Endothelial cell (in vitro differentiated cells): ENCODE data around the gene GPR78. TPM values are rescaled to one million over a fixed set of nuclear protein-coding genes. Genes with fewer than 3 reads are reported as not detected.

Experiments
- DNase-seq: peaks from one replicate; pipeline ENCODE4 v3.0.0; 2021; ENCODE audit warnings: low spot score
- H3K27ac Mint-ChIP-seq: one replicate; pipeline ENCODE4 v1.8.0; 2021; ENCODE audit warnings: mixed read lengths, inconsistent platforms; ENCODE audit not compliant: unreplicated experiment
- H3K27me3 Mint-ChIP-seq: one replicate; pipeline ENCODE4 v1.8.0; 2021; ENCODE audit warnings: mild to moderate bottlenecking, moderate library complexity, mixed read lengths, inconsistent platforms; ENCODE audit not compliant: unreplicated experiment
- H3K36me3 Mint-ChIP-seq: one replicate; pipeline ENCODE4 v1.8.0; 2021; ENCODE audit warnings: mild to moderate bottlenecking, low read depth, mixed read lengths, inconsistent platforms; ENCODE audit not compliant: unreplicated experiment
- H3K4me1 Mint-ChIP-seq: one replicate; pipeline ENCODE4 v1.8.0; 2021; ENCODE audit warnings: mild to moderate bottlenecking, mixed read lengths, inconsistent platforms; ENCODE audit not compliant: unreplicated experiment
- H3K4me3 Mint-ChIP-seq: one replicate; pipeline ENCODE4 v1.8.0; 2021; ENCODE audit warnings: mild to moderate bottlenecking, mixed read lengths, inconsistent platforms; ENCODE audit not compliant: unreplicated experiment
- H3K9me3 Mint-ChIP-seq: one replicate; pipeline ENCODE4 v1.8.0; 2021; ENCODE audit warnings: mixed read lengths, inconsistent platforms; ENCODE audit not compliant: unreplicated experiment
- total RNA-seq: library from RNA; stranded (reverse); fragmentation: NEBNext Ultra II Directional; extraction: Animal tissue kit (Norgen Biotek cat#: 25700); gene quantifications from one replicate; pipeline ENCODE4 v1.2.1, GENCODE V29; 2021; ENCODE audit not compliant: unreplicated experiment
- TF ChIP-seq, protein P1 (sequence below): fragments of 200-600 bp; sonication (generic); IDR thresholded peaks from one replicate; pipeline ENCODE4 v1.5.0; 2021; ENCODE audit warnings: antibody characterized with exemption; ENCODE audit not compliant: unreplicated experiment

GPR78 gene
- total RNA-seq, 1 donor from 2014 or later = not detected

DNA sequence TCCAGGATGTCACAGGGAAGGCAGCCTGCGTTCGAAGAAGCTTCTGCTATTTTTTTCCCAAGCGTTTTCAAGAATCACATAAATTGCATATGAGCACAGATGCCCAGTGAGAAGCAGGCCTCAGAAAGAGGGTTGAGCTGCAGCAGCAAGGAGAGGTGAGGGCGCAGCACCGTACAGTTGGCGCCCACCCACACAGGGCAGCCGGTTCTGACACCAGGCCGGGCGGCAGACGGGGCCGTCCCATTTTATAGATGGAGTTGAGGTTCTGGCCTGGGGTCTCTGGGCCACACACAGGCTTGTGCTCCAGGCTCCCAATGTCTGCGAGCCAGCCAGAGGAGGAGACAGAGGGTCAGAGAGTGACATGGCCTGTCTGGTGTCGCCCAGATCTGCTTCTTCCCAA lies 35.2 kb downstream of the GPR78 start:
- peaks cover 7% of the 10 kb centered on the region for H3K4me1 Mint-ChIP-seq
- H3K27ac Mint-ChIP-seq = no peak overlapping the region
- H3K27me3 Mint-ChIP-seq = peaks cover 10% of the 10 kb centered on the region
- H3K36me3 Mint-ChIP-seq = no peaks in the 10 kb centered on the region
- H3K9me3 Mint-ChIP-seq = no peaks in the 10 kb centered on the region
- TF ChIP-seq, protein P1, sequence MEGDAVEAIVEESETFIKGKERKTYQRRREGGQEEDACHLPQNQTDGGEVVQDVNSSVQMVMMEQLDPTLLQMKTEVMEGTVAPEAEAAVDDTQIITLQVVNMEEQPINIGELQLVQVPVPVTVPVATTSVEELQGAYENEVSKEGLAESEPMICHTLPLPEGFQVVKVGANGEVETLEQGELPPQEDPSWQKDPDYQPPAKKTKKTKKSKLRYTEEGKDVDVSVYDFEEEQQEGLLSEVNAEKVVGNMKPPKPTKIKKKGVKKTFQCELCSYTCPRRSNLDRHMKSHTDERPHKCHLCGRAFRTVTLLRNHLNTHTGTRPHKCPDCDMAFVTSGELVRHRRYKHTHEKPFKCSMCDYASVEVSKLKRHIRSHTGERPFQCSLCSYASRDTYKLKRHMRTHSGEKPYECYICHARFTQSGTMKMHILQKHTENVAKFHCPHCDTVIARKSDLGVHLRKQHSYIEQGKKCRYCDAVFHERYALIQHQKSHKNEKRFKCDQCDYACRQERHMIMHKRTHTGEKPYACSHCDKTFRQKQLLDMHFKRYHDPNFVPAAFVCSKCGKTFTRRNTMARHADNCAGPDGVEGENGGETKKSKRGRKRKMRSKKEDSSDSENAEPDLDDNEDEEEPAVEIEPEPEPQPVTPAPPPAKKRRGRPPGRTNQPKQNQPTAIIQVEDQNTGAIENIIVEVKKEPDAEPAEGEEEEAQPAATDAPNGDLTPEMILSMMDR = no peak
- no peak for DNase-seq
- no peak overlapping the region for H3K4me3 Mint-ChIP-seq

DNA sequence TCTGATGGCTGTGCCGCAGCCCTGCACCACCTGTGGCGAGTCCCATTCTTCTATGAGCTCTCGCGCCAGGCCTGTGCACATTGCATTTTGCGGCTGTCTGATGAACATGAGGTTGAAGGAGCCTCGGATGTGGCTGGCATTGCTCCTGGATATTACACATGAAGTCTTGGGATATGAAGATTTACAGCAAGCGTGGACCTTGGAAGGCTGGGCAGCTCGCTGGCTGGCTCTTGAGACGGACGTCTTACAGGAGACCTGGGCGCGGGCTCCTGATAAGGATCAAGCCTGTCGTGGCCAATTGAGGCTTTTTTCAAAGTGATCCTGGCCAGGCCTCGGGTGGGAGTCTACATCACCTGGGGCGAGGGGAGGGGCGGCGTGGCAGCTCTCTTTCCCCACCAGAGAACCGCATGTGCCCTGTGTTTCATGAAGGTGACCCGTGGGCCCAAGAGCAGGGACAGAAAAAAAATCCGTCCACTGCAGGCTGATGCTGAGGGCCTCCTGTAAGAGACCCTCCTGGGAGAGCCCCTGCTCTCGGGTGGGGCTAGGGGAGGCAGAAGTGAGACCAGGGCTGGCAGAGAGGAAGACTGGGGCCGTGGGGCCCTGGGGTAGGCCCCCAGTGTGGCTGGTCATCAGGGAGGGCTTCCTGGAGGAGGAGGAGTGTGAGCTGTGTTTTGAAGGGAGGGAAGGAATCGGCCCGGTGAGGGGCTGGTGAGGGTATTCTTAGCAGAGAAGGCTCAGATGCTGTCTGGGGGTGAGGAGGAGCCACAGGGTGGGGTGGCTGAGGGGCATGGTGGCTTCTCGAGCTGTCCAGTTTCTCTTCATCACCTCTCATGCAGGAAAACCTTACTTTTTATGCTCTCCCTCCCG lies 36.0 kb downstream of the GPR78 start:
- Mint-ChIP-seq H3K36me3 (no peaks in the 10 kb centered on the region), H3K4me3 (no peak overlapping the region), H3K4me1 (peaks cover 7% of the 10 kb centered on the region), H3K9me3 (no peaks in the 10 kb centered on the region), H3K27ac (no peak overlapping the region), H3K27me3 (peaks cover 10% of the 10 kb centered on the region)
- TF ChIP-seq, protein P1 = no peak
- DNase-seq = no peak

DNA sequence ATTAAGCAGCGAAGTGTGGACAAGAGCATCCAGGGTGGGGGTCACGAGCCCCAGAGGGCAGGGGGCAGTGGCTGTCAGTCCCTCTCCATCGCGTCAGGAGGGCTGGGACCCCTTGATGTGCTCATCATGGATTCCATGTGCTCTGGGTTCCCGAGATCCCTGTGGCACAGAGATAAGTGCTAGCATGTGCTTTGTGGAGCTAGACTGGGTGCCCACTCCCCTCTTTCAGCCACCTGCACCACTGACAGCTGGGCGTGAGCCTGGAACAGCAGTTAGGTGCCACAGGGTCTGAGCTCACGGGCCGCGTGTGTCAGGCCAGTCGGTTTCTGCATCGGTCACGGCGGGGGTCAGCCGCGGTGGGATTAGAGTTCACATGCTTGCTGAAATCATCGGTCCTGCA lies 36.6 kb downstream of the GPR78 start:
- Mint-ChIP-seq H3K27ac (no peak overlapping the region), H3K36me3 (no peaks in the 10 kb centered on the region), H3K4me1 (peaks cover 5% of the 10 kb centered on the region), H3K4me3 (no peak overlapping the region), H3K27me3 (peaks cover 10% of the 10 kb centered on the region), H3K9me3 (no peaks in the 10 kb centered on the region)
- no peak for DNase-seq
- TF ChIP-seq, protein P1 = no peak

DNA sequence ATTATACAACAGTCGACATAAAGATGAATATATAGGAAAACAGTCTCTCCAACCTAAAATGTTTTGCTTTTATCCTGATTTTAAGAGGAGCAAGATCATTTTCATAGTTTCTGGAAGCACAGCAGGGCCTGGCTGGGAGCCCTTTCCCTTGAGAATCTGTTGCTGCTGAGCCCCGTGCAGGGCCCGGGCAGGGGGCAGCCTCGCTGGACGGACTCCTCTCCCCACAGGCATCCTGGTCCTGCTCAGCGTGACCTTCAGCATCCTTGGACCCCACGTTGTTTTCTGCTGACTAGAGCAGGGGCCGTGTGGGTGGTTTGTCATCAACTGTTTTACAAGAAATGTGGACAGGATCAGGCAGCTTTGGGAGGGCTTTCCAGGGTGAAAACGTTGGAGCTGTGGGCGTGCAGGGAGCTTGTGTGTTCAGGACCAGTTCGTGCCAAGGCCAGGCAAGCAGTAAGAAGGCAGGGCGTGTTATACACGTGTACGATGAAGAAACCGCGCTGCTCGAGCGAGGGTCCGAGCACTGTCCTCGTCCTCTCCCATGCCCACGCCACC lies 37.4 kb downstream of the GPR78 start:
- Mint-ChIP-seq H3K27ac (no peak overlapping the region), H3K36me3 (no peaks in the 10 kb centered on the region), H3K4me1 (no peaks in the 10 kb centered on the region), H3K9me3 (no peaks in the 10 kb centered on the region), H3K27me3 (peaks cover 10% of the 10 kb centered on the region), H3K4me3 (no peak overlapping the region)
- TF ChIP-seq, protein P1 = no peak
- DNase-seq = no peak

DNA sequence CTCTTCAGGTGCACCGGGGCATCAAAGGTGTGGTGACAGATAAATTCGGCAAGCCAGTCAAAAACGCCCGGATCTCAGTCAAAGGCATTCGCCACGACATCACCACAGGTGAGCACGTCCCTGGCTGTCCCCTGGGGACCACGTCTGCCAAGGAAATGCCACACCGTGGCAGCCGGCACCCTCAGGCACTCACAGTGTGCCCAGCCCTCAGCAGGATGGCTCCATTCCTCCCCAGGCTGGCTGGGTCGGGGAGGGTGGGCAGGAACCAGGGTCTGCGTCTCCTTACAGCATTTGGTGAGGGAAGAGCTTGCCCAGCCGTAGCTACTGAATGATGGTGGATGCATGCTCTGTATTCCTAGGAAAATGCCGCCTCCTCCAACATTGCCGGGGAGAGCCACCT lies 38.2 kb downstream of the GPR78 start:
- no peaks in the 10 kb centered on the region for H3K9me3 Mint-ChIP-seq

More for the DNA sequence above, 38.2 kb downstream of the GPR78 start:
- Mint-ChIP-seq H3K27ac (no peak overlapping the region), H3K27me3 (peaks cover 10% of the 10 kb centered on the region), H3K4me1 (no peaks in the 10 kb centered on the region), H3K4me3 (no peak overlapping the region), H3K36me3 (no peaks in the 10 kb centered on the region)
- DNase-seq = no peak
- TF ChIP-seq, protein P1 = no peak
